ENCODE data around the gene GPC5.

DNA sequence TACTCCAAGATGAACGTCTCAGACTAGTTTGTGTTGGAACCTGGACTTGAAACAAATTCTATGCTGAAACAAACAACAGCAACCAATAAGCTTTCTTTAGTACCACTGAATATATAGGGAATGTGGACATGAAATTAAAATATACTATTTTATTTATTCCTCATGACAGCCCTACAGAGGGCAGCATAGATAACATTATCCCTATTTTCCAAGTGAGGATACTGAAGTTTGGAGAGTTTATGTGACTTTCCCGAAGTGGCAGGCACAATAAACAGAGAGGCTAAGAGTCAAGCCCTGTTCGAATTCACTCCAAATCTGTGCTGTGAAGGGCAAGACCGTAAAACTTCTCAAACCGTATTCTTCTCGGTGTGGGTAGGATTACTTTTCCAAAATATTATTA is 1318.3 kb downstream of the GPC5 start:
- no peak for TF ChIP-seq POLR2AphosphoS5 (IDR thresholded peaks at IDR 0.05; ENCODE audit: low read depth, low read length)
- no peak for TF ChIP-seq FOXP2 (optimal IDR thresholded peaks at IDR 0.05; ENCODE audit: borderline replicate concordance, extremely low read depth, extremely low read length, insufficient read depth)
- no peak for TF ChIP-seq TAF1 (IDR thresholded peaks at IDR 0.05; ENCODE audit: borderline replicate concordance, insufficient read depth, low read length)

Measured in PFSK-1 (cell line).